GM12878 (cell line): Measurements from ENCODE around the gene GIMAP6. TPM values are rescaled to one million over a fixed set of nuclear protein-coding genes. Genes with fewer than 3 reads are reported as not detected.
"Not testable (repeated sequence)": the region's sequence is repeated elsewhere in the genome, so short reads cannot be mapped to it uniquely, and the experiment has no call there.

Experiments used
- ATAC-seq: fragments of 200-7000 bp; cut with Tn5 transposase; 3 replicates; pipeline ENCODE4 v1.9.1; 2020; ENCODE audit warnings: mild to moderate bottlenecking, moderate library complexity
- BruUV-seq: library from RNA; stranded (reverse); fragments of 400-500 nt; replicated peaks from 2 replicates; lab custom pipeline; 2021; lab: Mats Ljungman, UMichigan
- CTCF ChIA-PET: fragments of 300-600 bp; sonication (Branson Sonifier 250); formaldehyde crosslinking; extraction: SDS; loops from one replicate; lab custom pipeline; 2021; ENCODE audit warnings: inconsistent platforms; lab: Yijun Ruan, JAX
- POLR2A ChIA-PET: fragments of 350-600 bp; formaldehyde crosslinking; extraction: SDS; loops from one replicate; lab custom pipeline; 2021; ENCODE audit warnings: inconsistent platforms; lab: Charles Lee
- RAD21 ChIA-PET: fragments of 300-600 bp; sonication (Branson Sonifier 250); formaldehyde crosslinking; loops from one replicate; lab custom pipeline; 2023; ENCODE audit warnings: antibody characterized with exemption; ENCODE audit not compliant: unreplicated experiment; lab: Charles Lee
- SMC1A ChIA-PET: fragments of 300-600 bp; sonication (Branson Sonifier 250); formaldehyde crosslinking; loops from one replicate; lab custom pipeline; 2023; ENCODE audit not compliant: unreplicated experiment, uncharacterized antibody; lab: Charles Lee
- DNase-seq: peaks from one replicate; pipeline ENCODE4 v3.0.0-alpha.2; 2011; ENCODE audit warnings: low read depth, low spot score
- FAIRE-seq: peaks from 3 replicates; lab custom pipeline; 2011; peaks lifted over from hg19 to GRCh38; lab: Jason Lieb, UNC
- H2AFZ ChIP-seq: 2 replicates; pipeline ENCODE4 v1.6.0; 2011; ENCODE audit warnings: low read depth, low read length, control low read depth; ENCODE audit not compliant: control insufficient read depth
- H3K27ac ChIP-seq: 2 replicates; pipeline ENCODE4 v1.5.1; 2011; ENCODE audit warnings: control low read depth; ENCODE audit not compliant: control insufficient read depth, insufficient read depth
- H3K27me3 ChIP-seq, 2 experiments: replicated peaks in 1 of 2; 2 replicates each; pipeline versions ENCODE4 v1.6.0 to v1.6.1; 2011; ENCODE audit warnings: low read length in 1 of 2; ENCODE audit not compliant: control insufficient read depth in 2 of 2, insufficient read depth in 2 of 2
- H3K36me3 ChIP-seq, 2 experiments: 2 replicates each; pipeline ENCODE4 v1.5.1; 2011; ENCODE audit warnings: low read length in 1 of 2; ENCODE audit not compliant: control insufficient read depth in 2 of 2, insufficient read depth in 2 of 2
- H3K4me1 ChIP-seq: 2 replicates; pipeline ENCODE4 v1.6.1; 2011; ENCODE audit warnings: mild to moderate bottlenecking, low read length, moderate library complexity, mixed read lengths; ENCODE audit not compliant: control insufficient read depth, insufficient read depth
- H3K4me2 ChIP-seq: 2 replicates; pipeline ENCODE4 v1.6.0; 2011; ENCODE audit warnings: control low read depth; ENCODE audit not compliant: control insufficient read depth, insufficient read depth
- H3K4me3 ChIP-seq: fragments of 200-600 bp; sonication (generic); 2 replicates; pipeline ENCODE4 v1.5.1; 2016
- H3K79me2 ChIP-seq: 2 replicates; pipeline ENCODE4 v1.6.0; 2011; ENCODE audit warnings: low read length; ENCODE audit not compliant: control insufficient read depth, insufficient read depth
- H3K9ac ChIP-seq: 2 replicates; pipeline ENCODE4 v1.8.0; 2011; ENCODE audit warnings: low read length, control low read depth, mixed read lengths; ENCODE audit not compliant: control insufficient read depth, insufficient read depth
- H3K9me3 ChIP-seq: replicated peaks from 3 replicates; pipeline ENCODE4 v1.5.1; 2011; ENCODE audit warnings: mild to moderate bottlenecking, low read length; ENCODE audit not compliant: control insufficient read depth, insufficient read depth
- H4K20me1 ChIP-seq: 2 replicates; pipeline ENCODE4 v1.6.0; 2011; ENCODE audit not compliant: control insufficient read depth, insufficient read depth
- NFYB ChIP-seq: IDR thresholded peaks from 2 replicates; pipeline ENCODE4 v1.6.1; 2011; ENCODE audit warnings: low read depth, mild to moderate bottlenecking, low read length, improper control_type of control experiment, moderate library complexity; ENCODE audit not compliant: insufficient read depth
- NKRF ChIP-seq: fragments of 450-650 bp; conservative IDR thresholded peaks from 2 replicates; pipeline ENCODE4 v1.6.1; 2017; ENCODE audit warnings: mild to moderate bottlenecking, moderate library complexity
- WGBS: methylation state at CpG from one replicate; pipeline ENCODE4 v1.1.6; 2016; ENCODE audit warnings: low lambda C conversion rate; ENCODE audit not compliant: insufficient replicate concordance, insufficient coverage; ENCODE audit errors: missing lambda C conversion rate; 5-methylcytosine and 5-hydroxymethylcytosine counted together
- in situ Hi-C: fragments of 300-500 bp; cut with MboI; formaldehyde crosslinking; loops from 9 replicates; pipeline ENCODE4 v1.14.3; 2018; ENCODE audit warnings: mixed read lengths
- intact Hi-C: fragments of 100-400 bp; cut with micrococcal nuclease; formaldehyde crosslinking; loops from one replicate; pipeline ENCODE4 v1.14.2; 2022; ENCODE audit not compliant: unreplicated experiment
- polyA plus RNA-seq, 11 experiments: library from polyadenylated mRNA; depleted of rRNA in 4 of 11; unstranded in 6 of 11; stranded (reverse) in 5 of 11; fragments of >200 nt; fragmentation: Nextera tagmentation in 4 of 11; fragmentation: Illumina TruSeq in 1 of 11; extraction: Ambion mirVana in 4 of 11; extraction: Trizol in 1 of 11; gene quantifications; 1 replicate in 1 of 11; 2 replicates in 10 of 11; pipeline versions ENCODE4 v1.2.1 to v1.2.3, GENCODE V29; 2011 to 2016; ENCODE audit warnings: inconsistent platforms in 2 of 11, missing spikeins in 2 of 11, low read depth in 1 of 11
- total RNA-seq, 4 experiments: library from RNA; depleted of rRNA in 3 of 4; stranded (reverse); fragments of >200 nt in 3 of 4; fragmentation: Illumina TruSeq in 1 of 4; extraction: Trizol in 1 of 4; gene quantifications; 2 replicates each; pipeline versions ENCODE4 v1.2.1 to v1.2.3, GENCODE V29; 2013 to 2021

Gene GIMAP6
- total and polyA plus RNA-seq, 10 of the 15 experiments (the other 5 are each of a cell fraction or from before 2014, with no cell fraction given) = 6.2 to 49.2 (median 35.4) TPM

GRCh38 chr7:150610233-150610632 lies 22.0 kb downstream of the GIMAP6 start:
- no peak for ATAC-seq
- 0% methylated on average over 1 of the region's 1 CpG for WGBS

GRCh38 chr7:150603600-150603999 lies 28.6 kb downstream of the GIMAP6 start:
- DNase-seq, H3K4me3 ChIP-seq, POLR2A ChIA-PET, BruUV-seq, H3K9ac ChIP-seq, in situ Hi-C loops, H3K79me2 ChIP-seq, SMC1A ChIA-PET, RAD21 ChIA-PET, H4K20me1 ChIP-seq, H3K36me3 ChIP-seq, H3K9me3 ChIP-seq, H3K27ac ChIP-seq, H3K4me1 ChIP-seq, ATAC-seq, H3K27me3 ChIP-seq, FAIRE-seq, H3K4me2 ChIP-seq, intact Hi-C loops, CTCF ChIA-PET, H2AFZ ChIP-seq: not testable (repeated sequence)
- WGBS = 53% methylated on average over 2 of the region's 2 CpGs

More at GRCh38 chr7:150610233-150610632, 22.0 kb downstream of the GIMAP6 start:
- no peak overlapping the region for H3K27ac ChIP-seq
- ChIA-PET RAD21 (no interaction called here), CTCF (no interaction called here), POLR2A (no interaction called here), SMC1A (interaction anchor here (0.9 kb wide), 1 partner anchor 75 kb away, joined by 3 read pairs; the partner anchor contains the start of gene GIMAP2)
- BruUV-seq = no TSS peak
- intact Hi-C loops = no loop called here
- no peak overlapping the region for H3K4me3 ChIP-seq
- no peaks in the 10 kb centered on the region; the same call in 1 of the 2 replicates for H3K4me1 ChIP-seq
- no peak overlapping the region for H3K9ac ChIP-seq
- TF ChIP-seq NKRF (no peak), NFYB (0 out of 2 replicates have a peak, but pooled peaks have one; percentile 31)
- H3K79me2 ChIP-seq = no peaks in the 10 kb centered on the region
- DNase-seq (no peak), FAIRE-seq (no peak)
- in situ Hi-C loops = no loop called here
- H3K36me3 ChIP-seq = no peaks in the 10 kb centered on the region
- H2AFZ ChIP-seq = no peak overlapping the region
- no peaks in the 10 kb centered on the region; the same call in 1 of the 3 replicates for H3K9me3 ChIP-seq
- no peak overlapping the region for H3K4me2 ChIP-seq
- no peaks in the 10 kb centered on the region for H4K20me1 ChIP-seq
- H3K27me3 ChIP-seq = no peaks in the 10 kb centered on the region
